OCI-LY3 (cell line): ENCODE measurements around the gene SNX30.

Experiments
- H2AFZ ChIP-seq: fragments of 200-600, 300-600 bp; shearing (Covaris generic); 2 replicates; pipeline ENCODE4 v1.6.0; 2014; ENCODE audit warnings: antibody characterized with exemption, low read depth, low read length
- H3K27ac ChIP-seq: fragments of 200-600, 300-600 bp; sonication (generic); 2 replicates; pipeline ENCODE4 v1.5.1; 2014; ENCODE audit warnings: mild to moderate bottlenecking, low read length, moderate library complexity, mixed read lengths
- H3K27me3 ChIP-seq: fragments of 200-600, 300-600 bp; sonication (generic); 2 replicates; pipeline ENCODE4 v1.6.1; 2014; ENCODE audit warnings: low read depth, low read length, mixed read lengths
- H3K36me3 ChIP-seq: fragments of 200-600, 300-600 bp; sonication (generic); replicated peaks from 2 replicates; pipeline ENCODE3; 2014; ENCODE audit warnings: low read depth, low read length, mixed read lengths
- H3K4me1 ChIP-seq: fragments of 300-600, 200-600 bp; sonication (generic); 2 replicates; pipeline ENCODE4 v1.6.1; 2014; ENCODE audit warnings: low read length, mixed read lengths
- H3K4me2 ChIP-seq: fragments of 200-600, 300-600 bp; sonication (generic); 2 replicates; pipeline ENCODE4 v1.6.1; 2014; ENCODE audit warnings: low read length, mixed read lengths
- H3K4me3 ChIP-seq: fragments of 300-600, 200-600 bp; sonication (generic); 2 replicates; pipeline ENCODE4 v1.5.1; 2014; ENCODE audit warnings: antibody characterized with exemption, mild to moderate bottlenecking, low read length, moderate library complexity
- H3K79me2 ChIP-seq: fragments of 300-600, 200-600 bp; shearing (Covaris generic); 2 replicates; pipeline ENCODE4 v1.6.1; 2014; ENCODE audit warnings: mild to moderate bottlenecking, low read length, mixed read lengths
- H3K9ac ChIP-seq: fragments of 300-600, 200-600 bp; shearing (Covaris generic); 2 replicates; pipeline ENCODE4 v1.6.0; 2014; ENCODE audit warnings: mild to moderate bottlenecking, low read length, moderate library complexity
- H3K9me3 ChIP-seq: fragments of 200-600, 300-600 bp; shearing (Covaris generic); 2 replicates; pipeline ENCODE4 v1.6.1; 2014; ENCODE audit warnings: low read length, mixed read lengths; ENCODE audit not compliant: insufficient read depth
- H4K20me1 ChIP-seq: fragments of 200-600, 300-600 bp; sonication (generic); 2 replicates; pipeline ENCODE4 v1.6.1; 2016; ENCODE audit warnings: low read length, mixed read lengths; ENCODE audit not compliant: insufficient read depth
- EZH2phosphoT487 ChIP-seq: fragments of 200-600 bp; shearing (Covaris generic); IDR thresholded peaks from 2 replicates; pipeline ENCODE4 v1.6.1; 2018; ENCODE audit warnings: antibody characterized with exemption, mixed run types, low read depth
- TF ChIP-seq, protein P1 (sequence below): fragments of 200-600, 300-600 bp; sonication (generic); IDR thresholded peaks from 2 replicates; pipeline ENCODE4 v1.5.1; 2014; ENCODE audit warnings: antibody characterized with exemption, low read length, low read depth

The SNX30 gene

DNA sequence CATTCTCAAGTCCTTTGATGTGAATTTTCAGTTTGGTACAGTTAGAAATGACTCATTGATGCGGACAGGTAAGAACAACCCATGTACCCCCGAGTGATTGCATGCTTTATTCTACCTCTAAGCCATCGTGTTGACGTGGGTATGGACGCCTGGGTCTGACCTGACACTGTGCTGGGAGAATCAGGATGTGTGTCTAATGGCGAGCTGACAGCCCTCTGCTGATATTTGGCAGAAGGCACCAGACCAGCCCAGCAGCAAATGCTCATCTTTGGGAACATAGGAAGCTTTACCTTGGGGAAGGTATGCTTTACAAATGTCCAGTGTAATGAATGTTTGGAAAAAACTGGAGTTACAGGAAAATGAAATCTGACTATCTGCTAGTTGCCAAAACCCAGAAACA, 120.0 kb downstream of the SNX30 start:
- peaks cover 10% of the 10 kb centered on the region for H3K36me3 ChIP-seq

DNA sequence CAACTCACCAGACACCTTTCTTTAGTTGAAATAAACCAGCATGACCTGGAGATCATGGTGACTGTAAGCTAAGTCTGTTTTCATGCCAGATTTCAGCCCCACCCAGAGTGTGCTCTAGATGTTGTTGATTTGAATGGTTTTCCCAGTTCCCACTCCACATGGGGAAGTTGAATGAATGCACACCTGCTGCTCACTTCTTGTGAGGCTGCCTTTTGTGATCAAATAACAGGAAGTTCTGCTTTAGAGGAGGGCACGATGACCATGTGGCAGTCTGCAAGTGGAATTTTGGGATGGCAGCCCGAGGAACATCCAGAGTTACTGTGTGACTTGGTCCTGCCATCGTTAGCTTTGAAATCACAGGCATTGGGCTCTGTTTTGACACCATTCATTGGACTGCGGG, 121.5 kb downstream of the SNX30 start:
- Histone ChIP-seq H3K4me1 (peaks cover 54% of the 10 kb centered on the region), H4K20me1 (no peaks in the 10 kb centered on the region), H3K36me3 (peaks cover 10% of the 10 kb centered on the region), H2AFZ (no peak overlapping the region), H3K9me3 (no peaks in the 10 kb centered on the region), H3K4me2 (peak overlapping the region; percentile 29), H3K27me3 (no peaks in the 10 kb centered on the region), H3K27ac (peak overlapping the region; percentile 45; the same call in 1 of the 2 replicates), H3K9ac (no peak overlapping the region), H3K4me3 (no peak overlapping the region), H3K79me2 (no peaks in the 10 kb centered on the region)
- TF ChIP-seq, protein P1, sequence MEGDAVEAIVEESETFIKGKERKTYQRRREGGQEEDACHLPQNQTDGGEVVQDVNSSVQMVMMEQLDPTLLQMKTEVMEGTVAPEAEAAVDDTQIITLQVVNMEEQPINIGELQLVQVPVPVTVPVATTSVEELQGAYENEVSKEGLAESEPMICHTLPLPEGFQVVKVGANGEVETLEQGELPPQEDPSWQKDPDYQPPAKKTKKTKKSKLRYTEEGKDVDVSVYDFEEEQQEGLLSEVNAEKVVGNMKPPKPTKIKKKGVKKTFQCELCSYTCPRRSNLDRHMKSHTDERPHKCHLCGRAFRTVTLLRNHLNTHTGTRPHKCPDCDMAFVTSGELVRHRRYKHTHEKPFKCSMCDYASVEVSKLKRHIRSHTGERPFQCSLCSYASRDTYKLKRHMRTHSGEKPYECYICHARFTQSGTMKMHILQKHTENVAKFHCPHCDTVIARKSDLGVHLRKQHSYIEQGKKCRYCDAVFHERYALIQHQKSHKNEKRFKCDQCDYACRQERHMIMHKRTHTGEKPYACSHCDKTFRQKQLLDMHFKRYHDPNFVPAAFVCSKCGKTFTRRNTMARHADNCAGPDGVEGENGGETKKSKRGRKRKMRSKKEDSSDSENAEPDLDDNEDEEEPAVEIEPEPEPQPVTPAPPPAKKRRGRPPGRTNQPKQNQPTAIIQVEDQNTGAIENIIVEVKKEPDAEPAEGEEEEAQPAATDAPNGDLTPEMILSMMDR = no peak
- no peak for TF ChIP-seq EZH2phosphoT487

More for the DNA sequence above, 120.0 kb downstream of the SNX30 start:
- H3K4me3 ChIP-seq = no peak overlapping the region
- H3K9ac ChIP-seq = no peak overlapping the region
- H3K9me3 ChIP-seq = no peaks in the 10 kb centered on the region
- H3K4me2 ChIP-seq = no peak overlapping the region
- no peaks in the 10 kb centered on the region for H3K79me2 ChIP-seq
- peaks cover 59% of the 10 kb centered on the region for H3K4me1 ChIP-seq
- no peaks in the 10 kb centered on the region for H4K20me1 ChIP-seq
- no peaks in the 10 kb centered on the region for H3K27me3 ChIP-seq
- TF ChIP-seq, protein P1 = no peak
- TF ChIP-seq EZH2phosphoT487 = no peak
- no peak overlapping the region for H2AFZ ChIP-seq
- H3K27ac ChIP-seq = no peak overlapping the region

DNA sequence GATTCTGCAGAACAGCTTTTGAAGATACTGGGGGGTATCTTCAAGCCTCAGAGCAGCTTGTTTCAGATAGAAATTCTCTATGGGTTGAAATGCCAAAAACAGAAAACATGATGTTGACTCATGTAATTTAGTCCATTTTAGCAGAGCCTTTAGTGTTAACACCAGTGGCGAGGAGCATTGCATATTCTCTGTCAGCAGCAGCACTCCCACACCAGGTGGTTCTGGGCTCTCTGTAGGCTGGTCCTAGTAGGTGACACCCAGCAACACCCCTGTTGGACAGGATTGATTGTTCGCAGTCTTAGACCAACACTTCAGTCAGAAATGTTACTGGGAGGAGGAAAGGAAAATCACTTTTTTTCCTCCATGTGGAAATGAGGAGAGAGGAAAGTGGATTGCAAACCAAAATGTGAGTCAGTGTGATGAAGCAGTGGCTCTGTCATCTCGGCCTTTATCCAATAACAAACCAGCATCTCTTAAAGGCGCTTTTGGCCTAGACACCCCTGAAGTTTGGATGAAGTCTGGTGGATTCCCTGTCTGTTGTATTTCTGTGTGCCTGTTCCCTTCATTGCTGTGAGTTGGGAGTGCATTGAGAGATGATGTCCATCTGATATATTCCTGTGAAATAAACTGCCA, 123.3 kb downstream of the SNX30 start:
- no peak overlapping the region for H3K4me3 ChIP-seq
- no peak for TF ChIP-seq EZH2phosphoT487
- TF ChIP-seq, protein P1 = no peak
- H3K4me2 ChIP-seq = no peak overlapping the region
- H3K27me3 ChIP-seq = no peaks in the 10 kb centered on the region
- no peak overlapping the region for H3K9ac ChIP-seq
- no peaks in the 10 kb centered on the region for H3K79me2 ChIP-seq
- H3K9me3 ChIP-seq = no peaks in the 10 kb centered on the region
- peaks cover 35% of the 10 kb centered on the region for H3K4me1 ChIP-seq
- no peaks in the 10 kb centered on the region for H4K20me1 ChIP-seq
- peaks cover 10% of the 10 kb centered on the region for H3K36me3 ChIP-seq
- no peak overlapping the region for H2AFZ ChIP-seq
- no peak overlapping the region for H3K27ac ChIP-seq

DNA sequence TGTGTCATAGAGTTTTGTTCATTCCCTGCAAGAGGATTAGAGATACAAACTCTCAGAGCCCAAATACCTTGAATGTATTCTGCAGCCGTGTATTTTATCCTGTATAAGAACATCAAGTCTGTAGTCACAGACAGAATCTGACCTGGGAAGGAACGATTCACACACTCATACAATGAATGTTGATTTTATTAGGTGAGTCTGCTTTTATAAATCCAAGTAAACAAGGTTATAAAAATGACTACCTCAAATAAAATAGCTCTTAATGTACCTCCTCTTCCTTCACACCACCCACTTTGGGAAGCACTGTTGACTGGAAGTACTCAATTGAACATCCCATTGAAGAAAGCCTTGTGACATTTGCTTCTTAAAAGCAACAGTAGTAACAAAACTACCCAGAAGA, 128.2 kb downstream of the SNX30 start:
- TF ChIP-seq, protein P1 = no peak
- TF ChIP-seq EZH2phosphoT487 = no peak
- Histone ChIP-seq H3K9ac (no peak overlapping the region), H3K36me3 (no peaks in the 10 kb centered on the region), H3K27ac (no peak overlapping the region), H3K9me3 (no peaks in the 10 kb centered on the region), H2AFZ (no peak overlapping the region), H3K4me3 (no peak overlapping the region), H3K79me2 (no peaks in the 10 kb centered on the region), H3K4me1 (peaks cover 4% of the 10 kb centered on the region; the same call in 1 of the 2 replicates), H4K20me1 (no peaks in the 10 kb centered on the region), H3K4me2 (no peak overlapping the region), H3K27me3 (no peaks in the 10 kb centered on the region)
